Measurements from ENCODE around the gene DPPA4. TPM values are rescaled to one million over a fixed set of nuclear protein-coding genes. Genes with fewer than 3 reads are reported as not detected.

Gene DPPA4, protein sequence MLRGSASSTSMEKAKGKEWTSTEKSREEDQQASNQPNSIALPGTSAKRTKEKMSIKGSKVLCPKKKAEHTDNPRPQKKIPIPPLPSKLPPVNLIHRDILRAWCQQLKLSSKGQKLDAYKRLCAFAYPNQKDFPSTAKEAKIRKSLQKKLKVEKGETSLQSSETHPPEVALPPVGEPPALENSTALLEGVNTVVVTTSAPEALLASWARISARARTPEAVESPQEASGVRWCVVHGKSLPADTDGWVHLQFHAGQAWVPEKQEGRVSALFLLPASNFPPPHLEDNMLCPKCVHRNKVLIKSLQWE
- total RNA-seq (2021), result not detected in 2 replicates
- not detected for Bru-seq, nascent RNA
- not detected for BruChase-seq, experiment 1, labeled RNA remaining after a 2-hour chase
- BruChase-seq, experiment 2, labeled RNA remaining after a 6-hour chase, result not detected
- long read RNA-seq, result 0 reads

GRCh38 chr3:109337393-109337792 lies at the start of gene DPPA4:
DPPA4 (minus strand) TSS chr3:109337546; CDS start chr3:109337517, 29 bp downstream.
- H3K36me3 ChIP-seq (ENCODE audit: low read depth), result no peaks in the 10 kb centered on the region
- no peaks in the 10 kb centered on the region for H3K4me1 ChIP-seq (replicated peaks; ENCODE audit: insufficient read depth)
- H3K4me2 ChIP-seq, result no peak within 1 kb of the TSS
- ChIA-PET CTCF (no interaction called here), POLR2A (ENCODE audit: unreplicated experiment) (no interaction called here)
- H3K27ac ChIP-seq, result no peak within 1 kb of the TSS
- no TSS peak for BruUV-seq (replicated peaks)
- no peak for DNase-seq
- no peak within 1 kb of the TSS for H3K4me3 ChIP-seq
- H3K27me3 ChIP-seq (ENCODE audit: insufficient read depth, low read depth), result no peaks in the 10 kb centered on the region; the same call in 1 of the 2 replicates
- H3F3A ChIP-seq (ENCODE audit: insufficient read depth, low read depth), result no peaks in the 10 kb centered on the region
- H2AFZ ChIP-seq, result peak within 1 kb of the TSS; percentile 5
- H4K20me1 ChIP-seq (ENCODE audit: insufficient read depth), result no peaks in the 10 kb centered on the region
- H3K79me2 ChIP-seq (ENCODE audit: low read depth), result no peaks in the 10 kb centered on the region
- TF ChIP-seq, protein P1, sequence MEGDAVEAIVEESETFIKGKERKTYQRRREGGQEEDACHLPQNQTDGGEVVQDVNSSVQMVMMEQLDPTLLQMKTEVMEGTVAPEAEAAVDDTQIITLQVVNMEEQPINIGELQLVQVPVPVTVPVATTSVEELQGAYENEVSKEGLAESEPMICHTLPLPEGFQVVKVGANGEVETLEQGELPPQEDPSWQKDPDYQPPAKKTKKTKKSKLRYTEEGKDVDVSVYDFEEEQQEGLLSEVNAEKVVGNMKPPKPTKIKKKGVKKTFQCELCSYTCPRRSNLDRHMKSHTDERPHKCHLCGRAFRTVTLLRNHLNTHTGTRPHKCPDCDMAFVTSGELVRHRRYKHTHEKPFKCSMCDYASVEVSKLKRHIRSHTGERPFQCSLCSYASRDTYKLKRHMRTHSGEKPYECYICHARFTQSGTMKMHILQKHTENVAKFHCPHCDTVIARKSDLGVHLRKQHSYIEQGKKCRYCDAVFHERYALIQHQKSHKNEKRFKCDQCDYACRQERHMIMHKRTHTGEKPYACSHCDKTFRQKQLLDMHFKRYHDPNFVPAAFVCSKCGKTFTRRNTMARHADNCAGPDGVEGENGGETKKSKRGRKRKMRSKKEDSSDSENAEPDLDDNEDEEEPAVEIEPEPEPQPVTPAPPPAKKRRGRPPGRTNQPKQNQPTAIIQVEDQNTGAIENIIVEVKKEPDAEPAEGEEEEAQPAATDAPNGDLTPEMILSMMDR (conservative IDR thresholded peaks at IDR 0.05), result no peak
- TF ChIP-seq EZH2 (IDR thresholded peaks at IDR 0.05; ENCODE audit: low read depth), result no peak
- intact Hi-C loops (cut with micrococcal nuclease; ENCODE audit: unreplicated experiment), result no loop called here
- H3K9me2 ChIP-seq (ENCODE audit: insufficient read depth), result no peaks in the 10 kb centered on the region
- no peaks in the 10 kb centered on the region for H3K9me3 ChIP-seq (ENCODE audit: insufficient read depth, low read depth)

- Histone ChIP-seq H3K27ac (no peak overlapping the region), H3K36me3 (ENCODE audit: low read depth) (no peaks in the 10 kb centered on the region), H3K4me3 (no peak overlapping the region), H3K27me3 (ENCODE audit: insufficient read depth, low read depth) (no peaks in the 10 kb centered on the region; the same call in 1 of the 2 replicates), H3K9me3 (ENCODE audit: insufficient read depth, low read depth) (no peaks in the 10 kb centered on the region), H4K20me1 (ENCODE audit: insufficient read depth) (no peaks in the 10 kb centered on the region), H3K4me2 (no peak overlapping the region), H3F3A (ENCODE audit: insufficient read depth, low read depth) (no peaks in the 10 kb centered on the region), H3K79me2 (ENCODE audit: low read depth) (no peaks in the 10 kb centered on the region), H3K9me2 (ENCODE audit: insufficient read depth) (no peaks in the 10 kb centered on the region; the same call in 1 of the 2 replicates), H2AFZ (no peak overlapping the region), H3K4me1 (replicated peaks; ENCODE audit: insufficient read depth) (no peaks in the 10 kb centered on the region)
- no peak for TF ChIP-seq EZH2 (IDR thresholded peaks at IDR 0.05; ENCODE audit: low read depth)
- TF ChIP-seq, protein P1 (conservative IDR thresholded peaks at IDR 0.05), result no peak
- ChIA-PET CTCF (no interaction called here), POLR2A (ENCODE audit: unreplicated experiment) (no interaction called here)
- intact Hi-C loops (cut with micrococcal nuclease; ENCODE audit: unreplicated experiment), result no loop called here
- DNase-seq, result no peak
- BruUV-seq (replicated peaks), result no TSS peak
Observed at GRCh38 chr3:109385442-109386318, 48.3 kb upstream of the DPPA4 start.

GRCh38 chr3:109384164-109384563 lies 46.8 kb upstream of the DPPA4 start:
- no peaks in the 10 kb centered on the region; the same call in 1 of the 2 replicates for H3K9me2 ChIP-seq (ENCODE audit: insufficient read depth)
- H3K27ac ChIP-seq, result no peak overlapping the region
- H3F3A ChIP-seq (ENCODE audit: insufficient read depth, low read depth), result no peaks in the 10 kb centered on the region
- intact Hi-C loops (cut with micrococcal nuclease; ENCODE audit: unreplicated experiment), result no loop called here
- POLR2A ChIA-PET (ENCODE audit: unreplicated experiment), result no interaction called here
- BruUV-seq (replicated peaks), result no TSS peak
- no peaks in the 10 kb centered on the region for H3K79me2 ChIP-seq (ENCODE audit: low read depth)
- no peaks in the 10 kb centered on the region for H3K4me1 ChIP-seq (replicated peaks; ENCODE audit: insufficient read depth)
- no peaks in the 10 kb centered on the region for H3K9me3 ChIP-seq (ENCODE audit: insufficient read depth, low read depth)
- no peak overlapping the region for H3K4me2 ChIP-seq
- H4K20me1 ChIP-seq (ENCODE audit: insufficient read depth), result no peaks in the 10 kb centered on the region
- no peaks in the 10 kb centered on the region; the same call in 1 of the 2 replicates for H3K27me3 ChIP-seq (ENCODE audit: insufficient read depth, low read depth)
- no peak for DNase-seq
- no peak overlapping the region for H3K4me3 ChIP-seq
- no peak overlapping the region for H2AFZ ChIP-seq
- no peaks in the 10 kb centered on the region for H3K36me3 ChIP-seq (ENCODE audit: low read depth)
- CTCF ChIA-PET, result no interaction called here
- no peak for TF ChIP-seq EZH2 (IDR thresholded peaks at IDR 0.05; ENCODE audit: low read depth)
- TF ChIP-seq, protein P1 (conservative IDR thresholded peaks at IDR 0.05), result no peak
